ENCODE measurements around the gene ROR1. TPM values are rescaled to one million over a fixed set of nuclear protein-coding genes. Genes with fewer than 3 reads are reported as not detected.

The ROR1 gene
- total and polyA plus RNA-seq, 9 donors: 3.0 to 26.1 (median 15.0) TPM

DNA sequence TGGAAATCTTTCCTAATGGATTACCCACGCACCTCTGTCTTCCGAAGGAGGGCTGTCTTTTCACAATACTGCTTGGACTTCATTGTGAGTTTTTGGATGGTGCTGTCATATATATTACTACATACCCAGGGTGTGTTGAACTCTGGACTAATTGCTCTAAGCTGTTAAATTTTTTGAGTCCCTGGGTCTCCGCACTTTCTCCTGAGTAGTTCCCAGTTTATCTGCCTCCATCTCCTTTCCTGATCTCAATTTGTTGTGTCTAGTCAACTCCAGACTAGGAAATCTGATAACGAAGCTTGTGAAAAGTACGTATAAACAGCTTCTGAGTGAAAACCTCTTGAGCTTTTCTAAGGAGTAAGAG, 211.1 kb downstream of the ROR1 start:
- intact Hi-C loops (cut with DNase I): no loop called here
- no peak overlapping the region for H3K4me3 ChIP-seq
- WGBS, 3 donors: 92 to 95% (median 92%) methylated on average over 5 of the region's 5 CpGs
- H3K36me3 ChIP-seq: no peaks in the 10 kb centered on the region
- H3K4me1 ChIP-seq (ENCODE audit: insufficient read depth): peaks cover 1% of the 10 kb centered on the region
- no peak overlapping the region for H3K27ac ChIP-seq
- no peaks in the 10 kb centered on the region for H3K27me3 ChIP-seq
- DNase-seq: no peak
- TF ChIP-seq EP300 (IDR thresholded peaks at IDR 0.05): no peak
- TF ChIP-seq, protein P1, sequence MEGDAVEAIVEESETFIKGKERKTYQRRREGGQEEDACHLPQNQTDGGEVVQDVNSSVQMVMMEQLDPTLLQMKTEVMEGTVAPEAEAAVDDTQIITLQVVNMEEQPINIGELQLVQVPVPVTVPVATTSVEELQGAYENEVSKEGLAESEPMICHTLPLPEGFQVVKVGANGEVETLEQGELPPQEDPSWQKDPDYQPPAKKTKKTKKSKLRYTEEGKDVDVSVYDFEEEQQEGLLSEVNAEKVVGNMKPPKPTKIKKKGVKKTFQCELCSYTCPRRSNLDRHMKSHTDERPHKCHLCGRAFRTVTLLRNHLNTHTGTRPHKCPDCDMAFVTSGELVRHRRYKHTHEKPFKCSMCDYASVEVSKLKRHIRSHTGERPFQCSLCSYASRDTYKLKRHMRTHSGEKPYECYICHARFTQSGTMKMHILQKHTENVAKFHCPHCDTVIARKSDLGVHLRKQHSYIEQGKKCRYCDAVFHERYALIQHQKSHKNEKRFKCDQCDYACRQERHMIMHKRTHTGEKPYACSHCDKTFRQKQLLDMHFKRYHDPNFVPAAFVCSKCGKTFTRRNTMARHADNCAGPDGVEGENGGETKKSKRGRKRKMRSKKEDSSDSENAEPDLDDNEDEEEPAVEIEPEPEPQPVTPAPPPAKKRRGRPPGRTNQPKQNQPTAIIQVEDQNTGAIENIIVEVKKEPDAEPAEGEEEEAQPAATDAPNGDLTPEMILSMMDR (IDR thresholded peaks at IDR 0.05): no peak
- no peak for TF ChIP-seq POLR2A (IDR thresholded peaks at IDR 0.05)
- H3K9me3 ChIP-seq: no peaks in the 10 kb centered on the region

DNA sequence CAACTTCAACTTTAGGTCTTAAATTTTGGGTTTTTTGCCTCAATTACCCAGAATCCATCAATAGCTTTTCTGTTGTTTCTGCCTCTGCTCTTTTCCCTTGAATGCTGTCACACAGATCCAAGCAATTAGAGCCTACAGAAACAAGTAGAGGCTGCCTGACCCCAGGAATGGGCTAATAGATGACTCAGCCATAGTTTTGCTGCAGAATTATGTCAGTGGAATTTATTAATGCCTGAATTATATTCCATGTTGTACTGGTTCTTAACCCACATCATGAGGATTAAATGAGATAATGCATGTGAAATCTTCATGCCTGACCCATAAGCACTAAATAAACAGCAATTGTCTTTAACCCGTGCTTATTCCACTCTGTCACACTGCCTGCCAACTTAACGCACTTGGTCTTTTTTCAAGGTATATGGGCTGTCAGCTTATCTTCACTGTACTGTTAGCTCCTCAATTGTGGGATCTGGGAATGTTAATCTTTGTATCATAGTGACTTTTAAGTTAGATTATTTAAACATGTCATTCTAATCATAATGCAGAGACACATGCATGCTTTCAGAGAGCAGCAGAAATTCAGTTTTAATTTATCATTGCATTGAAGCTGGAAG, 213.3 kb downstream of the ROR1 start:
- 59 to 62% (median 60%) methylated on average over 2 of the region's 2 CpGs for WGBS, 3 donors
- no peaks in the 10 kb centered on the region for H3K36me3 ChIP-seq
- H3K27ac ChIP-seq: no peak overlapping the region
- no peak for DNase-seq
- H3K4me1 ChIP-seq (ENCODE audit: insufficient read depth): no peaks in the 10 kb centered on the region
- H3K9me3 ChIP-seq: no peaks in the 10 kb centered on the region
- H3K4me3 ChIP-seq: no peak overlapping the region
- intact Hi-C loops (cut with DNase I): no loop called here
- no peak for TF ChIP-seq POLR2A (IDR thresholded peaks at IDR 0.05)
- TF ChIP-seq, protein P1 (IDR thresholded peaks at IDR 0.05): no peak
- TF ChIP-seq EP300 (IDR thresholded peaks at IDR 0.05): no peak
- H3K27me3 ChIP-seq: no peaks in the 10 kb centered on the region

DNA sequence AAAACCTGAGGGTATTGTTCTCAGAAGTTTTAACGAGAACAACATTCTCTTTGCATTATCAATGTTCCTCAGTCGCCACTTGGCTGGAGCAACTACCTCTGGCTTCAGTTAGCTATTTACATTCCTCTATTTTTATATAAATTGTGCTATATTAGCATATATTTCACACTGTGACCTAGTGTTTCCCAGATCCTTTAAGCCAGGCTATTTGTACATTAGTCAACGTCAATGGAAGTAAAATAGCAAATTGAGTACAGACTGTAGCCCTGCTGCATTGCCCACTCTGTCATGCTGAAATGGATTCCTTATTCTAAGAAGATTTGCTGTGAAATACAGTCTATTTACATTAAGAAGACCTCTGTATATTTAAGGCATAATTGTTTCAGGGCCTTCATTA, 213.8 kb downstream of the ROR1 start:
- intact Hi-C loops (cut with DNase I): no loop called here
- no peaks in the 10 kb centered on the region for H3K9me3 ChIP-seq
- H3K4me3 ChIP-seq: no peak overlapping the region
- H3K36me3 ChIP-seq: no peaks in the 10 kb centered on the region
- 61 to 75% (median 66%) methylated on average over 3 of the region's 3 CpGs for WGBS, 3 donors
- no peaks in the 10 kb centered on the region for H3K27me3 ChIP-seq
- no peak for DNase-seq
- TF ChIP-seq POLR2A (IDR thresholded peaks at IDR 0.05) (no peak), EP300 (IDR thresholded peaks at IDR 0.05) (no peak)
- TF ChIP-seq, protein P1 (IDR thresholded peaks at IDR 0.05): no peak
- H3K4me1 ChIP-seq (ENCODE audit: insufficient read depth): no peaks in the 10 kb centered on the region
- H3K27ac ChIP-seq: no peak overlapping the region

DNA sequence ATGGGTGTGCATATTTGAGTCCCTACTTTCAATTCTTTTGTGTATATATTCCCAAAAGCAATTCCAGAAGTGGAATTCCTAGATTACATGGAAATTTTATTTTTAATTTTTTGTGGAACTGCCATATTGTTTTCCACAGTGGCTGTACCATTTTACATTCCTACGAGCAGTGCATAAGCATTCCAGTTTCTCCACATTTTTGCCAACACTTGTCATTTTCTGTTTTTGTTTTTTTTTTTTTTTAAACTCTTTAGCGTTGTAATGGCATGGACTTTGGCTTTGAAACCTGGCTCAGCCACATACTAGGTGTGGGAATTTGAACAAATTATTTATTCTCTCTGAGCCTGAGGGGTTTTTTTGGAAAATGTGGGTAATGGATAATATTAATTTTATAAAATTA, 215.1 kb downstream of the ROR1 start:
- intact Hi-C loops (cut with DNase I): no loop called here
- Histone ChIP-seq H3K4me3 (no peak overlapping the region), H3K27ac (no peak overlapping the region), H3K27me3 (no peaks in the 10 kb centered on the region), H3K36me3 (no peaks in the 10 kb centered on the region), H3K4me1 (ENCODE audit: insufficient read depth) (no peaks in the 10 kb centered on the region), H3K9me3 (no peaks in the 10 kb centered on the region)
- no peak for TF ChIP-seq EP300 (IDR thresholded peaks at IDR 0.05)
- TF ChIP-seq, protein P1 (IDR thresholded peaks at IDR 0.05): no peak
- TF ChIP-seq POLR2A (IDR thresholded peaks at IDR 0.05): no peak
- 91 to 94% (median 93%) methylated on average over 2 of the region's 2 CpGs for WGBS, 3 donors
- no peak for DNase-seq
